ENCODE results near the gene ALAS2.
A peak's percentile ranks its signal among the peaks of the same experiment; 100 is the strongest.

ALAS2 gene

GRCh38 chrX:55028611-55029010 is 2.2 kb downstream of the ALAS2 start:
- Histone ChIP-seq H3K4me1 (no peaks in the 10 kb centered on the region), H3K4me3 (ENCODE audit: low read depth, low read length) (no peak overlapping the region), H3K36me3 (no peaks in the 10 kb centered on the region), H3K27me3 (no peaks in the 10 kb centered on the region), H3K9me3 (no peaks in the 10 kb centered on the region)
- no peak for TF ChIP-seq CTCF (IDR thresholded peaks at IDR 0.05; ENCODE audit: low read depth, low read length)
- no peak for DNase-seq

DNA sequence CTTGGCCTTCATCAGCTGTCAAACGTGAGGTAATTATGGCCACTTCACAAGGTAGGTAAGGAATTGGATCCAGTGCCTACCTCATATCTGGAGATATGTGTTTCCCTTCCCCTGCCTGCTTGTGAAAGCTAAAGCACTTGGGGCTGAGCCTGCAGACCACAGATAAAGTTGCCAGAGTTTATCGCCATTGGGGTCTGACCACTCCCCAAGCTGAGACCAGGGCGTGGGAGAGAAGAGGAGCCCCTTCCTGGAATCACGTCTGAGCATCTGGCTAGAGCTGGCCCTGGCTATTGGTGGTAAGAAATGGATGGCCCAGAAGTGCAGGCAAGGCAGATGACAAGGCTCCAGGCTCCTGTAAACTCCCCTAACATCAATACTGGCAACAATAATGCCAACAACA is 2.7 kb downstream of the ALAS2 start:
- Histone ChIP-seq H3K36me3 (no peaks in the 10 kb centered on the region), H3K4me3 (ENCODE audit: low read depth, low read length) (no peak overlapping the region), H3K27me3 (no peaks in the 10 kb centered on the region), H3K9me3 (no peaks in the 10 kb centered on the region), H3K4me1 (no peaks in the 10 kb centered on the region)
- DNase-seq, result no peak
- TF ChIP-seq CTCF (IDR thresholded peaks at IDR 0.05; ENCODE audit: low read depth, low read length), result no peak

GRCh38 chrX:55026840-55027239 is 3.9 kb downstream of the ALAS2 start:
- Histone ChIP-seq H3K9me3 (no peaks in the 10 kb centered on the region), H3K36me3 (no peaks in the 10 kb centered on the region), H3K4me1 (no peaks in the 10 kb centered on the region), H3K4me3 (ENCODE audit: low read depth, low read length) (no peak overlapping the region), H3K27me3 (no peaks in the 10 kb centered on the region)
- no peak for TF ChIP-seq CTCF (IDR thresholded peaks at IDR 0.05; ENCODE audit: low read depth, low read length)
- DNase-seq, result no peak

GRCh38 chrX:55026143-55026542 is 4.6 kb downstream of the ALAS2 start:
- Histone ChIP-seq H3K9me3 (no peaks in the 10 kb centered on the region), H3K4me1 (no peaks in the 10 kb centered on the region), H3K27me3 (no peaks in the 10 kb centered on the region), H3K36me3 (no peaks in the 10 kb centered on the region), H3K4me3 (ENCODE audit: low read depth, low read length) (no peak overlapping the region)
- no peak for DNase-seq
- no peak for TF ChIP-seq CTCF (IDR thresholded peaks at IDR 0.05; ENCODE audit: low read depth, low read length)

- no peak for TF ChIP-seq CTCF (IDR thresholded peaks at IDR 0.05; ENCODE audit: low read depth, low read length)
- no peaks in the 10 kb centered on the region for H3K27me3 ChIP-seq
- DNase-seq, result no peak
- no peaks in the 10 kb centered on the region for H3K9me3 ChIP-seq
- H3K36me3 ChIP-seq, result no peaks in the 10 kb centered on the region
- no peak overlapping the region for H3K4me3 ChIP-seq (ENCODE audit: low read depth, low read length)
- H3K4me1 ChIP-seq, result no peaks in the 10 kb centered on the region
Observed at GRCh38 chrX:55014897-55015299, 15.9 kb downstream of the ALAS2 start.

DNA sequence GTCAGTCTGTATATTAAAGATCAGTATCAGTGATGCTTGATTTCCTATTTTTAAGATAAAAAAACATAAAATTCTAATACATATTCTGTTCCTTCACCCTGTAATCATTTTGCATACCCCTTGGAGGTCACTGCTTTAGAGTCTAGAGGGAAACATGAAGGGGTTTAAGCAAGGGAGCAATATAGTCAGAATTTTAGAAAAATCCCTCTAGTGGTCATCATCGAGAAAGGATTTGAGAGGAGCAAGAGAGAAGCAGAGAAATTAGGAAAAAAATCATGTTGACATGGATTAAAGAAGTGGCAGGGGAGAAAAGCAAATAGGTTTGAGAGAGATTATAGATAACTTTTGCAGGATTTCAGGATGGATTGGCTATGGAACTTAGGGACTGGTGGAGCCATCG is 19.5 kb downstream of the ALAS2 start:
- no peaks in the 10 kb centered on the region for H3K27me3 ChIP-seq
- peak; percentile 35 for TF ChIP-seq CTCF (IDR thresholded peaks at IDR 0.05; ENCODE audit: low read depth, low read length)
- no peak for DNase-seq
- H3K4me3 ChIP-seq (ENCODE audit: low read depth, low read length), result no peak overlapping the region
- H3K4me1 ChIP-seq, result no peaks in the 10 kb centered on the region
- no peaks in the 10 kb centered on the region for H3K36me3 ChIP-seq
- H3K9me3 ChIP-seq, result no peaks in the 10 kb centered on the region

Data from BE2C (cell line).